Hepatocyte (in vitro differentiated cells): ENCODE measurements around the gene OTOP3.

ENCODE experiments used
- CTCF ChIP-seq: fragments of 200-600 bp; sonication (generic); IDR thresholded peaks from 2 replicates; pipeline ENCODE4 v1.5.1; 2016; ENCODE audit warnings: antibody characterized with exemption, mild to moderate bottlenecking; ENCODE audit not compliant: poor library complexity
- EZH2 ChIP-seq: fragments of 200-600 bp; sonication (generic); IDR thresholded peaks from 2 replicates; pipeline ENCODE4 v1.6.1; 2016; ENCODE audit warnings: antibody characterized with exemption, mild to moderate bottlenecking, borderline replicate concordance

GRCh38 chr17:74892974-74893911 is 42.5 kb upstream of the OTOP3 start, which contains the start of gene FADS6:
- no peak for TF ChIP-seq CTCF
- peak; percentile 87 for TF ChIP-seq EZH2
